K562 (cell line): ENCODE data around the gene LRRC61. TPM values are rescaled to one million over a fixed set of nuclear protein-coding genes. Genes with fewer than 3 reads are reported as not detected.

ENCODE experiments used
- ATF1 ChIP-seq, 2 experiments: fragments of 450-650 bp in 1 of 2; IDR thresholded peaks; 2 replicates each; pipeline ENCODE4 v1.6.1; 2016; ENCODE audit warnings: missing compliant biosample characterization in 1 of 2, missing genetic modification characterization in 1 of 2
- EGR1 ChIP-seq: fragments of 450-650 bp; conservative IDR thresholded peaks from 2 replicates; pipeline ENCODE4 v1.6.1; 2017; ENCODE audit warnings: mild to moderate bottlenecking
- FOS ChIP-seq: IDR thresholded peaks from 3 replicates; pipeline ENCODE4 v1.6.1; 2011; ENCODE audit not compliant: insufficient read length; ENCODE audit errors: extremely low read depth
- FOXK1 ChIP-seq: sonication (generic); formaldehyde crosslinking; IDR thresholded peaks from 2 replicates; pipeline ENCODE4 v1.8.0; 2022; ENCODE audit warnings: missing genetic modification reagents, mild to moderate bottlenecking, borderline replicate concordance
- FOXP1 ChIP-seq: sonication (generic); formaldehyde crosslinking; IDR thresholded peaks from 2 replicates; pipeline ENCODE4 v1.8.0; 2022; ENCODE audit warnings: mild to moderate bottlenecking, missing genetic modification reagents
- KAT7 ChIP-seq: sonication (generic); formaldehyde crosslinking; IDR thresholded peaks from 2 replicates; pipeline ENCODE4 v1.8.0; 2022; ENCODE audit warnings: missing genetic modification reagents, mild to moderate bottlenecking, borderline replicate concordance
- L3MBTL2 ChIP-seq: fragments of 450-650 bp; IDR thresholded peaks from 2 replicates; pipeline ENCODE4 v1.6.1; 2016; ENCODE audit warnings: mild to moderate bottlenecking, moderate library complexity
- NELFE ChIP-seq: IDR thresholded peaks from 2 replicates; pipeline ENCODE4 v1.6.1; 2011; ENCODE audit warnings: mild to moderate bottlenecking; ENCODE audit not compliant: insufficient read depth, insufficient read length
- NKRF ChIP-seq: fragments of 450-650 bp; IDR thresholded peaks from 2 replicates; pipeline ENCODE4 v1.6.1; 2016; ENCODE audit warnings: borderline replicate concordance
- NR2C2 ChIP-seq, 2 experiments: fragments of 200-800 bp in 1 of 2; sonication (Bioruptor generic) in 1 of 2; sonication (generic) in 1 of 2; formaldehyde crosslinking in 1 of 2; IDR thresholded peaks; 2 replicates each; pipeline versions ENCODE4 v1.6.1 to v1.8.0; 2016 to 2022; ENCODE audit warnings: mild to moderate bottlenecking in 1 of 2, missing compliant biosample characterization in 1 of 2, missing genetic modification characterization in 1 of 2, missing genetic modification reagents in 1 of 2
- PHF21A ChIP-seq: fragments of 450-650 bp; IDR thresholded peaks from 2 replicates; pipeline ENCODE4 v1.6.1; 2017; ENCODE audit warnings: low read depth, borderline replicate concordance
- PREB ChIP-seq: sonication (generic); formaldehyde crosslinking; IDR thresholded peaks from 2 replicates; pipeline ENCODE4 v1.8.1; 2023; ENCODE audit warnings: mild to moderate bottlenecking, missing genetic modification reagents
- PYGO2 ChIP-seq: fragments of 450-650 bp; IDR thresholded peaks from 2 replicates; pipeline ENCODE4 v1.6.1; 2016; ENCODE audit warnings: mild to moderate bottlenecking, missing genetic modification characterization, moderate library complexity, missing compliant biosample characterization
- SP1 ChIP-seq: sonication (generic); formaldehyde crosslinking; IDR thresholded peaks from 2 replicates; pipeline ENCODE4 v1.8.1; 2022; ENCODE audit warnings: mild to moderate bottlenecking, missing genetic modification reagents
- TCF7 ChIP-seq: sonication (generic); IDR thresholded peaks from 2 replicates; pipeline ENCODE4 v1.6.1; 2016; ENCODE audit warnings: antibody characterized with exemption, borderline replicate concordance
- ZNF224 ChIP-seq: sonication (generic); formaldehyde crosslinking; IDR thresholded peaks from 2 replicates; pipeline ENCODE4 v1.8.0; 2022; ENCODE audit warnings: mild to moderate bottlenecking, missing genetic modification reagents
- ZNF436 ChIP-seq: fragments of 250-450, 450-650 bp; sonication (Bioruptor Pico); formaldehyde crosslinking; IDR thresholded peaks from 2 replicates; pipeline ENCODE4 v1.7.0; 2020; ENCODE audit warnings: mild to moderate bottlenecking
- polyA plus RNA-seq, 8 experiments: library from polyadenylated mRNA; depleted of rRNA in 4 of 8; stranded (reverse) in 5 of 8; unstranded in 3 of 8; fragments of >200 nt; fragmentation: Nextera tagmentation in 2 of 8; fragmentation: Illumina TruSeq in 1 of 8; extraction: Ambion mirVana in 2 of 8; extraction: Trizol in 1 of 8; gene quantifications; 2 replicates each; pipeline versions ENCODE4 v1.2.1 to v1.2.3, GENCODE V29; 2011 to 2014; ENCODE audit warnings: inconsistent platforms in 1 of 8, missing spikeins in 1 of 8
- total RNA-seq, 7 experiments: library from RNA; depleted of rRNA in 6 of 7; stranded (reverse); fragments of >200 nt in 6 of 7; fragmentation: Illumina TruSeq in 2 of 7; extraction: Trizol in 2 of 7; gene quantifications; 2 replicates each; pipeline versions ENCODE4 v1.2.1 to v1.2.3, GENCODE V29; 2011 to 2021; ENCODE audit warnings: low replicate concordance in 1 of 7
- TF ChIP-seq, protein P1 (sequence below), 2 experiments: fragments of 450-650 bp; IDR thresholded peaks; 2 replicates each; pipeline ENCODE4 v1.6.1; 2016

LRRC61 gene
- total and polyA plus RNA-seq, 9 of the 15 experiments (the other 6 are each of a cell fraction or from before 2014, with no cell fraction given): 1.3 to 55.2 (median 35.2) TPM

DNA sequence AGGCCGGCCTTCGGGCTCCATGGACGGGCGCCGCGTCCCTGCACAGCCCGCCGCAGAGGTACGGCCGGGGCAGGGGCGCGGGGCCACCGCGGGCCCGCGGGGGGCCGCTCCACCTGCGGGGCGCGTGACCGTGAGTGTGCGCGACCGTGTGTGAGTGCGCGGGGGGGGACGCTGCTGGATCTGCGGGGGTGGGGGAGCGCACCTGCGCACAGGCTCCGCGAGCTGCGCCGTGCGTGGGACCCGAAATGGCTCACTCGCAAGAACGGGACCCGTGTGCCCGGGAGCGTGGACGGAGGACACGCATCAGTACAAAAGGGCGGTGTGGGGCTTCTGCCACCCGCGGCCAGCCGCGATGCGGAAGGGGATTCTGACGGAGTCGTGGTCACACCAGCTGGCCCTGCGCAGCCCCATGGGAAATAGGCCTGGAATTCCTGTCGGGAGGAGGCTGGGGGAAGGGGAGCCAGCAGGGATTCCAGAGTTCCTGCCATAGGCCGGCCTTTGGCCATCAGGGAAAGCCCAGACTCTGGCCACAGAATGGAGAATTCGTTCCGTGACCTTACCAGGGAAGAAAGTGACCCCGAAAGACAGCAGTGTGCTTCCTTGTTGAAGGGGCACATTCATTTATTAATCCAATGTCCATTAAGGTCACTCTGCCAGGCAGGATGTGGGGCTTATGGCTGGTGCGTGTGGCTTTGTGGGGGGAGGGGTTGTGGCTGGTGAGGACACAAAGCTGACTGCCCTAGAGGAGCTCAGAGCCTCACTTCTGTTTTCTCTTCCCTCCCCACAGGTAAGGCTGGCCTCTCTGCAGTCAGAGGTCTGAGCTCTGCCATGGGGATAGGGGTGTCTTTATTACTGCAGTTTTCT lies 46.0 kb downstream of the LRRC61 start (continued):
- TF ChIP-seq TCF7 (peak; percentile 30; the same call in 1 of the 2 replicates), NR2C2 (CRISPR knock-in tag; IDR thresholded peaks at IDR 0.05) (no peak), NR2C2 (tag; IDR thresholded peaks at IDR 0.05) (0 out of 2 replicates have a peak, but pooled peaks have one; percentile 28), L3MBTL2 (no peak), EGR1 (peak; percentile 90), ZNF436 (CRISPR knock-in tag) (no peak), PREB (no peak), PHF21A (no peak), NKRF (peak; percentile 68), PYGO2 (tag) (no peak), SP1 (0 out of 2 replicates have a peak, but pooled peaks have one; percentile 44), ZNF224 (peak; percentile 84; the same call in 1 of the 2 replicates), FOS (no peak), FOXK1 (CRISPR knock-in tag) (peak; percentile 95; the same call in 1 of the 2 replicates), NELFE (no peak), FOXP1 (CRISPR knock-in tag) (no peak), KAT7 (CRISPR knock-in tag) (peak; percentile 56; the same call in 1 of the 2 replicates), ATF1 (CRISPR knock-in tag; IDR thresholded peaks at IDR 0.05) (peak; percentile 8; the same call in 1 of the 2 replicates), ATF1 (tag; IDR thresholded peaks at IDR 0.05) (no peak)
- TF ChIP-seq, protein P1, sequence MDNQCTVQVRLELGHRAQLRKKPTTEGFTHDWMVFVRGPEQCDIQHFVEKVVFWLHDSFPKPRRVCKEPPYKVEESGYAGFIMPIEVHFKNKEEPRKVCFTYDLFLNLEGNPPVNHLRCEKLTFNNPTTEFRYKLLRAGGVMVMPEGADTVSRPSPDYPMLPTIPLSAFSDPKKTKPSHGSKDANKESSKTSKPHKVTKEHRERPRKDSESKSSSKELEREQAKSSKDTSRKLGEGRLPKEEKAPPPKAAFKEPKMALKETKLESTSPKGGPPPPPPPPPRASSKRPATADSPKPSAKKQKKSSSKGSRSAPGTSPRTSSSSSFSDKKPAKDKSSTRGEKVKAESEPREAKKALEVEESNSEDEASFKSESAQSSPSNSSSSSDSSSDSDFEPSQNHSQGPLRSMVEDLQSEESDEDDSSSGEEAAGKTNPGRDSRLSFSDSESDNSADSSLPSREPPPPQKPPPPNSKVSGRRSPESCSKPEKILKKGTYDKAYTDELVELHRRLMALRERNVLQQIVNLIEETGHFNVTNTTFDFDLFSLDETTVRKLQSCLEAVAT (IDR thresholded peaks at IDR 0.05): 0 out of 4 replicates have a peak, but pooled peaks have one; percentile 7 to 26
